B cell (primary cell): ENCODE measurements around the gene EIF2A. TPM values are rescaled to one million over a fixed set of nuclear protein-coding genes. Genes with fewer than 3 reads are reported as not detected.

Experiments used
- ATAC-seq: fragments of 200-7000 bp; cut with Tn5 transposase; one replicate; pipeline ENCODE4 v1.10.0; 2021; ENCODE audit warnings: low read depth, mild to moderate bottlenecking, moderate number of reproducible peaks, moderate library complexity
- CTCF ChIA-PET: fragments of 350-600 bp; sonication (Branson Sonifier 250); formaldehyde crosslinking; loops from one replicate; lab custom pipeline; 2021; ENCODE audit warnings: antibody characterized with exemption, inconsistent platforms; lab: Charles Lee
- POLR2A ChIA-PET: fragments of 350-600 bp; sonication (Branson Sonifier 250); formaldehyde crosslinking; loops from one replicate; lab custom pipeline; 2021; ENCODE audit warnings: antibody characterized with exemption; lab: Charles Lee
- DNase-seq: peaks from one replicate; pipeline ENCODE4 v3.0.0; 2013
- H2AFZ ChIP-seq: 2 replicates; pipeline ENCODE4 v1.6.1; 2012; ENCODE audit warnings: mild to moderate bottlenecking, low read depth, low read length; ENCODE audit not compliant: insufficient read depth, poor library complexity, severe bottlenecking
- H3K27ac ChIP-seq, 2 donors: 1 replicate in 1 of 2; 2 replicates in 1 of 2; pipeline ENCODE4 v1.5.1; 2012 to 2013; ENCODE audit warnings: low read length in 2 of 2, mild to moderate bottlenecking in 2 of 2, moderate library complexity in 1 of 2
- H3K27me3 ChIP-seq, 4 experiments: fragments of 200-600 bp in 1 of 4; sonication (generic) in 1 of 4; replicated peaks in 1 of 4; 1 replicate in 2 of 4; 2 replicates in 2 of 4; pipeline versions ENCODE4 v1.6.1 to v1.7.0; 2013 to 2016; ENCODE audit warnings: low read length in 3 of 4, mild to moderate bottlenecking in 2 of 4, mixed read lengths in 1 of 4, moderate library complexity in 1 of 4; ENCODE audit not compliant: insufficient read depth in 4 of 4, control insufficient read depth in 3 of 4; ENCODE audit errors: control extremely low read depth in 1 of 4
- H3K36me3 ChIP-seq, 2 experiments: replicated peaks in 1 of 2; 1 replicate in 1 of 2; 2 replicates in 1 of 2; pipeline versions ENCODE4 v1.6.1 to v1.7.1; 2013; ENCODE audit warnings: low read length in 1 of 2; ENCODE audit not compliant: insufficient read depth in 2 of 2, control insufficient read depth in 1 of 2; ENCODE audit errors: control extremely low read depth in 1 of 2, extremely low read depth in 1 of 2
- H3K4me1 ChIP-seq, 2 donors: fragments of 200-600 bp in 1 of 2; sonication (generic) in 1 of 2; 1 replicate in 1 of 2; 2 replicates in 1 of 2; pipeline versions ENCODE4 v1.5.1 to v1.6.1; 2013 to 2017; ENCODE audit warnings: low read length in 2 of 2; ENCODE audit not compliant: control insufficient read depth in 2 of 2, insufficient read depth in 2 of 2
- H3K4me2 ChIP-seq: replicated peaks from 2 replicates; pipeline ENCODE3; 2012; ENCODE audit warnings: mild to moderate bottlenecking, low read depth, low read length; ENCODE audit not compliant: poor library complexity, severe bottlenecking
- H3K4me3 ChIP-seq, 5 experiments: fragments of 200-600 bp in 1 of 5; sonication (generic) in 1 of 5; 1 replicate in 3 of 5; 2 replicates in 2 of 5; pipeline versions ENCODE4 v1.5.1 to v1.7.0; 2011 to 2016; ENCODE audit warnings: low read length in 4 of 5, mild to moderate bottlenecking in 4 of 5, low read depth in 2 of 5, control low read depth in 1 of 5, moderate library complexity in 1 of 5; ENCODE audit not compliant: insufficient read depth in 1 of 5; ENCODE audit errors: control extremely low read depth in 1 of 5, extremely low read depth in 1 of 5
- H3K79me2 ChIP-seq: fragments of 200-600 bp; sonication (generic); one replicate; pipeline ENCODE4 v1.6.0; 2016; ENCODE audit warnings: low read length; ENCODE audit not compliant: control insufficient read depth, insufficient read depth
- H3K9ac ChIP-seq: fragments of 200-600 bp; sonication (generic); 2 replicates; pipeline ENCODE4 v1.6.1; 2017; ENCODE audit warnings: mild to moderate bottlenecking, low read length, moderate library complexity
- H3K9me3 ChIP-seq, 3 donors: one replicate each; pipeline versions ENCODE4 v1.6.1 to v1.7.1; 2013; ENCODE audit warnings: low read length in 2 of 3; ENCODE audit not compliant: control insufficient read depth in 2 of 3, insufficient read depth in 1 of 3; ENCODE audit errors: control extremely low read depth in 1 of 3
- H4K20me1 ChIP-seq: 2 replicates; pipeline ENCODE4 v1.6.0; 2012; ENCODE audit warnings: mild to moderate bottlenecking, low read length; ENCODE audit not compliant: insufficient read depth, control insufficient read depth, poor library complexity, severe bottlenecking
- H3K27ac Mint-ChIP-seq: one replicate; pipeline ENCODE4 v1.8.0; 2021; ENCODE audit warnings: mixed read lengths
- H3K27me3 Mint-ChIP-seq: one replicate; pipeline ENCODE4 v1.8.0; 2021; ENCODE audit warnings: mixed read lengths
- H3K4me1 Mint-ChIP-seq: one replicate; pipeline ENCODE4 v1.8.0; 2021; ENCODE audit warnings: mixed read lengths
- H3K4me3 Mint-ChIP-seq: one replicate; pipeline ENCODE4 v1.8.0; 2021; ENCODE audit warnings: mixed read lengths
- H3K9me3 Mint-ChIP-seq: one replicate; pipeline ENCODE4 v1.8.0; 2022; ENCODE audit warnings: mixed read lengths; ENCODE audit not compliant: insufficient read depth
- CTCF ChIP-seq: fragments of 200-600 bp; IDR thresholded peaks from one replicate; pipeline ENCODE4 v1.8.0; 2022; ENCODE audit warnings: antibody characterized with exemption, mild to moderate bottlenecking
- EZH2 ChIP-seq: IDR thresholded peaks from 2 replicates; pipeline ENCODE4 v1.6.1; 2012; ENCODE audit warnings: borderline replicate concordance, low read depth, mild to moderate bottlenecking, moderate library complexity, low read length; ENCODE audit not compliant: insufficient read depth, poor library complexity, severe bottlenecking
- intact Hi-C: fragments of 100-400 bp; cut with micrococcal nuclease; formaldehyde crosslinking; loops from one replicate; pipeline ENCODE4 v1.10.0; 2022
- polyA plus RNA-seq: library from polyadenylated mRNA; depleted of rRNA; stranded (reverse); fragments of >200 nt; gene quantifications from 2 replicates; pipeline ENCODE4 v1.2.3, GENCODE V29; 2012
- total RNA-seq, 2 donors: library from RNA; stranded (reverse); fragments of 120-200 nt in 1 of 2; gene quantifications; 1 replicate in 1 of 2; 2 replicates in 1 of 2; pipeline versions ENCODE4 v1.2.3 to v1.2.4, GENCODE V29; 2013 to 2022

Gene EIF2A
- total and polyA plus RNA-seq, 2 donors (not counting 1 experiment from before 2014, with no cell fraction given), result 63.4 to 78.8 TPM

DNA sequence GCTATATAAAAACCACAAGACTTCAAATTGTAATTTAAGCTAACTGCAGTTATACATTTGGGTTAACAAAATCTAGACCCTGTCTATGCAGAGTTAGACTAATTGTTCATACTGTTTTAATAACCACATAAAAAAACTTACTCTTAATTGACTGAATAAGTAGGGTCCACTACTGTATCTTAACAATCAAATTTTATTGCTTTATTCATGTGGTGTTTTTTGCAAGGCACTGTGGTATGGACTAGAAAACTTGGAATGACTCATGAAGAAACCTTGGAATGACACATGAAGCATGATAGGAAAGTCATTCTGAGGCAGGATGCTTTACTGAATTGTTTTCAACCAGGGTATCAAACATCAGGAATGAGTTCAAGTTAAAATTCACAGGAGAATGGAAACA lies 2.5 kb upstream of the EIF2A start:
- CTCF ChIA-PET, result interaction anchor here (0.6 to 1.8 kb wide), 5 partner anchors 16 to 733 kb away, joined by 3 to 6 read pairs (median 3); partner anchors contain the start of gene SIAH2
- peak overlapping the region; percentile 64 for H3K4me3 Mint-ChIP-seq

More for the DNA sequence above, 2.5 kb upstream of the EIF2A start:
- Histone ChIP-seq H3K4me3 (no peak overlapping the region), H3K79me2 (peaks cover 54% of the 10 kb centered on the region), H3K36me3 (peaks cover 3 to 5% of the 10 kb centered on the region in 2 experiments), H3K4me1 (peaks cover 11 to 21% of the 10 kb centered on the region in 2 donors), H3K9ac (no peak overlapping the region), H3K27ac (no peak overlapping the region), H2AFZ (no peak overlapping the region), H3K27me3 (no peaks in the 10 kb centered on the region), H4K20me1 (no peaks in the 10 kb centered on the region), H3K9me3 (no peaks in the 10 kb centered on the region), H3K4me2 (no peak overlapping the region)
- Mint-ChIP-seq H3K9me3 (no peaks in the 10 kb centered on the region), H3K4me1 (peaks cover 41% of the 10 kb centered on the region), H3K27ac (no peak overlapping the region), H3K27me3 (no peaks in the 10 kb centered on the region)
- no peak for DNase-seq
- intact Hi-C loops, result loop anchor here (10.0 kb wide), 1 partner anchor 729 kb away; the partner anchor contains the start of gene RNF13
- TF ChIP-seq CTCF (no peak), EZH2 (no peak)
- POLR2A ChIA-PET, result interaction anchor here (0.6 to 2.6 kb wide), 3 partner anchors 62 to 219 kb away, joined by 4 to 12 read pairs (median 7); partner anchors contain the start of genes SIAH2 and TSC22D2
- ATAC-seq, result no peak
